ENCODE measurements around the gene RBM5.

The RBM5 gene

DNA sequence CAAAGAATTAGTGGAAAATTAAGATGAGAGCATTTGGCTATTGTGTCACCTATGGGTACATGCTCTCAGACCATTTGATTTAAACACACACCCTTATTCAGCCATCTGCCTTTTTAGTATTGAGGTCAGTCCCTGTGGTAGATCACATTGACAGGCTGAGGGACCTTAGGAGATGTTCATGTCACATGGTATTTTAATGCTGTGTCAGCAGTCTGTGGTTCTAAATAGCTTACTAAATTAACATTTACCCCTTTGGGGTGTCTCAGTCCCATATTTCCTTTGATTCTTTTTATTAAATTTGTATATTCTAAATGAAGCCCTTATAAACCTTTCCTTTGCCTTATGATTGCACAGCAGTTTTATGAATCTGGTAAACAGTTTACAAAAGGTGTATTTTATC lies 2.3 kb downstream of the RBM5 start:
- Histone ChIP-seq H3K27me3 (ENCODE audit: low read length) (no peaks in the 10 kb centered on the region), H3K9me3 (ENCODE audit: insufficient read depth, low read length) (no peaks in the 10 kb centered on the region), H3K4me3 (ENCODE audit: insufficient read depth, low read length, poor library complexity, severe bottlenecking) (no peak overlapping the region), H3K79me2 (ENCODE audit: insufficient read depth, low read length) (peaks cover 46% of the 10 kb centered on the region), H3K36me3 (ENCODE audit: low read length) (peaks cover 45% of the 10 kb centered on the region), H3K4me2 (ENCODE audit: low read depth, low read length, poor library complexity, severe bottlenecking) (peak overlapping the region; percentile 89), H3K9ac (ENCODE audit: low read length) (peak overlapping the region; percentile 98; the same call in 1 of the 2 replicates), H2AFZ (ENCODE audit: low read depth, low read length, severe bottlenecking) (no peak overlapping the region), H3F3A (ENCODE audit: insufficient read depth) (no peaks in the 10 kb centered on the region), H3K9me2 (replicated peaks; ENCODE audit: insufficient read depth, low read length) (no peaks in the 10 kb centered on the region), H3K27ac (ENCODE audit: low read depth, low read length) (no peak overlapping the region), H4K20me1 (ENCODE audit: low read depth, low read length) (no peaks in the 10 kb centered on the region; the same call in 1 of the 2 replicates)
- TF ChIP-seq, protein P1, sequence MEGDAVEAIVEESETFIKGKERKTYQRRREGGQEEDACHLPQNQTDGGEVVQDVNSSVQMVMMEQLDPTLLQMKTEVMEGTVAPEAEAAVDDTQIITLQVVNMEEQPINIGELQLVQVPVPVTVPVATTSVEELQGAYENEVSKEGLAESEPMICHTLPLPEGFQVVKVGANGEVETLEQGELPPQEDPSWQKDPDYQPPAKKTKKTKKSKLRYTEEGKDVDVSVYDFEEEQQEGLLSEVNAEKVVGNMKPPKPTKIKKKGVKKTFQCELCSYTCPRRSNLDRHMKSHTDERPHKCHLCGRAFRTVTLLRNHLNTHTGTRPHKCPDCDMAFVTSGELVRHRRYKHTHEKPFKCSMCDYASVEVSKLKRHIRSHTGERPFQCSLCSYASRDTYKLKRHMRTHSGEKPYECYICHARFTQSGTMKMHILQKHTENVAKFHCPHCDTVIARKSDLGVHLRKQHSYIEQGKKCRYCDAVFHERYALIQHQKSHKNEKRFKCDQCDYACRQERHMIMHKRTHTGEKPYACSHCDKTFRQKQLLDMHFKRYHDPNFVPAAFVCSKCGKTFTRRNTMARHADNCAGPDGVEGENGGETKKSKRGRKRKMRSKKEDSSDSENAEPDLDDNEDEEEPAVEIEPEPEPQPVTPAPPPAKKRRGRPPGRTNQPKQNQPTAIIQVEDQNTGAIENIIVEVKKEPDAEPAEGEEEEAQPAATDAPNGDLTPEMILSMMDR (IDR thresholded peaks at IDR 0.05; ENCODE audit: insufficient read depth, low read length, poor library complexity, severe bottlenecking), result no peak
- TF ChIP-seq EZH2phosphoT487 (conservative IDR thresholded peaks at IDR 0.05; ENCODE audit: low read length), result no peak

DNA sequence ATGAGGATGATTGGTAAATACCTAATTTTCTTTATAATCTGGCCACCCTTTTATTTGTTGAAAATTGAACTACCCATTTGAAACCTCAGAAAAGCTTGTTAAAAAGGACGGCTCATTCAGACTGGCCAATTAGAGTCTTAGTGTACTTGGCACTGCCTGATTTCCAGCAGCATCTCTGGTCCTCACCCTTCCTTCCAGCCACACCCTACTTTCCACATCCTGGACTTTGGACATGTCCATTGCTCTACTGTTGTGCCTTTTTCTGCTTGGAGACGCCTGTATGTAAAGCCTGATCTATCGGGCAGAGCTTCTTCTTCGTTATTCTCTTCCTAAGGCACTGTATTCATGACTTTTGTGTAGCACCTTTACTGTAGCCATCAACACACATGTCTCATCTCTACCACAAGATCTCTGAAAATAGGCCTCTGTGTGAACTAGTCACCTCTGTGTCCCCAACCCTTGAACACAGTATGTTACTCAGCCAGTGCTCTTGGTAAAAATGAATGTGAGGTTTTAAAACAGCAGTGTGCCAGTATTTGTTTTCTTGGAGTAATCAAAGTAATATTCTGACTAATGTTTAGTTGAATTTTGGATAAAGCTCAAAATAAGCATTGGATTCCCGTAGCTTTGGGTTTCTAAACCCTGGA lies 6.8 kb downstream of the RBM5 start:
- Histone ChIP-seq H3F3A (ENCODE audit: insufficient read depth) (no peaks in the 10 kb centered on the region), H3K9ac (ENCODE audit: low read length) (no peak overlapping the region), H3K4me3 (ENCODE audit: insufficient read depth, low read length, poor library complexity, severe bottlenecking) (no peak overlapping the region), H3K79me2 (ENCODE audit: insufficient read depth, low read length) (peaks cover 46% of the 10 kb centered on the region), H3K9me2 (replicated peaks; ENCODE audit: insufficient read depth, low read length) (no peaks in the 10 kb centered on the region), H3K27me3 (ENCODE audit: low read length) (no peaks in the 10 kb centered on the region), H3K27ac (ENCODE audit: low read depth, low read length) (no peak overlapping the region), H3K36me3 (ENCODE audit: low read length) (peaks cover 62% of the 10 kb centered on the region), H3K9me3 (ENCODE audit: insufficient read depth, low read length) (no peaks in the 10 kb centered on the region), H2AFZ (ENCODE audit: low read depth, low read length, severe bottlenecking) (no peak overlapping the region), H4K20me1 (ENCODE audit: low read depth, low read length) (peaks cover 3% of the 10 kb centered on the region; the same call in 1 of the 2 replicates), H3K4me2 (ENCODE audit: low read depth, low read length, poor library complexity, severe bottlenecking) (no peak overlapping the region)
- TF ChIP-seq, protein P1 (IDR thresholded peaks at IDR 0.05; ENCODE audit: insufficient read depth, low read length, poor library complexity, severe bottlenecking), result no peak
- no peak for TF ChIP-seq EZH2phosphoT487 (conservative IDR thresholded peaks at IDR 0.05; ENCODE audit: low read length)

DNA sequence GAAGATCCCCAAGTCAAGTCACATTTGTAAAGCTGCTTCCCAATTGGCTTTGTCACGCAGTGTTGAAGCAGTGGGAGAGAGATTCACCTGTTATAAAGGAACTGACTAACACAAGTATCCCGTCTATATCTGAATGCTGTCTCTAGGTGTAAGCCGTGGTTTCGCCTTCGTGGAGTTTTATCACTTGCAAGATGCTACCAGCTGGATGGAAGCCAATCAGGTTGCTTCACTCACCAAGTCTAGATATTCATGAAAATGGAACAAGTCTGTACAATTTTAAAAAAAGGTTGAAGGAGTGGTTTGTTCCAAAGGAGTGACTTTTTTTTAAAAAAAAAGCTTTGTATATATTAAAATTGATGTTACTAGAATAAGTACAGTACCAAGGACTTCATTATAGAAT lies 11.7 kb downstream of the RBM5 start:
- Histone ChIP-seq H3K9me3 (ENCODE audit: insufficient read depth, low read length) (no peaks in the 10 kb centered on the region), H3K9me2 (replicated peaks; ENCODE audit: insufficient read depth, low read length) (no peaks in the 10 kb centered on the region), H2AFZ (ENCODE audit: low read depth, low read length, severe bottlenecking) (no peak overlapping the region), H3K9ac (ENCODE audit: low read length) (no peak overlapping the region), H3K27me3 (ENCODE audit: low read length) (no peaks in the 10 kb centered on the region), H3K4me2 (ENCODE audit: low read depth, low read length, poor library complexity, severe bottlenecking) (no peak overlapping the region), H3K27ac (ENCODE audit: low read depth, low read length) (no peak overlapping the region), H3K36me3 (ENCODE audit: low read length) (peaks cover 66% of the 10 kb centered on the region), H3K4me3 (ENCODE audit: insufficient read depth, low read length, poor library complexity, severe bottlenecking) (no peak overlapping the region), H3F3A (ENCODE audit: insufficient read depth) (0 out of 2 replicates have a peak, but pooled peaks cover 8% of the 10 kb centered on the region), H4K20me1 (ENCODE audit: low read depth, low read length) (peaks cover 4% of the 10 kb centered on the region; the same call in 1 of the 2 replicates), H3K79me2 (ENCODE audit: insufficient read depth, low read length) (peaks cover 23% of the 10 kb centered on the region; the same call in 1 of the 2 replicates)
- TF ChIP-seq EZH2phosphoT487 (conservative IDR thresholded peaks at IDR 0.05; ENCODE audit: low read length), result no peak
- TF ChIP-seq, protein P1 (IDR thresholded peaks at IDR 0.05; ENCODE audit: insufficient read depth, low read length, poor library complexity, severe bottlenecking), result no peak

Data from SU-DHL-6 (cell line).